Breast epithelium (tissue), 4 donors: ENCODE measurements around the gene ADCY4. TPM values are rescaled to one million over a fixed set of nuclear protein-coding genes. Genes with fewer than 3 reads are reported as not detected.

Experiments
- DNase-seq, 2 donors: peaks; one replicate each; pipeline ENCODE4 v3.0.0-alpha.2; 2019; ENCODE audit warnings: low spot score in 2 of 2
- H3K27ac ChIP-seq, 2 donors: fragments of 200-600 bp; sonication (generic) in 1 of 2; one replicate each; pipeline ENCODE4 v1.5.1; 2016 to 2019; ENCODE audit warnings: mild to moderate bottlenecking in 1 of 2
- H3K27me3 ChIP-seq, 2 donors: fragments of 200-600 bp; sonication (generic) in 1 of 2; one replicate each; pipeline versions ENCODE4 v1.5.1 to v1.6.0; 2017 to 2019; ENCODE audit warnings: control low read depth in 1 of 2, mild to moderate bottlenecking in 1 of 2
- H3K36me3 ChIP-seq: fragments of 200-600 bp; one replicate; pipeline ENCODE4 v1.5.1; 2019
- H3K4me1 ChIP-seq, 2 donors: fragments of 200-600 bp; sonication (generic); one replicate each; pipeline ENCODE4 v1.5.1; 2016 to 2019; ENCODE audit warnings: control low read depth in 1 of 2
- H3K4me3 ChIP-seq, 3 donors: fragments of 200-600 bp; sonication (generic); 1 replicate in 2 of 3; 2 replicates in 1 of 3; pipeline ENCODE4 v1.5.1; 2016 to 2019; ENCODE audit warnings: mild to moderate bottlenecking in 3 of 3, moderate library complexity in 2 of 3
- H3K9me3 ChIP-seq, 2 donors: fragments of 200-600 bp; sonication (generic) in 1 of 2; one replicate each; pipeline ENCODE4 v1.5.1; 2016 to 2019; ENCODE audit warnings: control low read depth in 1 of 2
- POLR2A ChIP-seq: fragments of 450-650 bp; IDR thresholded peaks from one replicate; pipeline ENCODE4 v1.6.1; 2016; ENCODE audit warnings: antibody characterized with exemption, mild to moderate bottlenecking, moderate library complexity
- POLR2AphosphoS5 ChIP-seq, 3 donors: sonication (generic); formaldehyde crosslinking; IDR thresholded peaks; one replicate each; pipeline ENCODE4 v1.6.1; 2017; ENCODE audit warnings: antibody characterized with exemption in 3 of 3
- intact Hi-C: fragments of 100-400 bp; cut with DNase I; formaldehyde crosslinking; loops from one replicate; pipeline ENCODE4 v1.15.1; 2023; ENCODE audit warnings: low total_unique reads
- total RNA-seq, 3 donors: library from RNA; depleted of rRNA; stranded (reverse); fragments of >200 nt; gene quantifications; one replicate each; pipeline ENCODE4 v1.1.0, GENCODE V29; 2016
- TF ChIP-seq, protein P1 (sequence below), 3 donors: fragments of 450-650 bp; IDR thresholded peaks; one replicate each; pipeline ENCODE4 v1.5.1; 2016 to 2017; ENCODE audit warnings: antibody characterized with exemption in 3 of 3, mild to moderate bottlenecking in 3 of 3, moderate library complexity in 3 of 3

ADCY4 gene
- total RNA-seq, 3 donors from 2014 or later, result 13.8 to 60.6 (median 27.7) TPM

GRCh38 chr14:24313913-24314312, 21.0 kb downstream of the ADCY4 start:
- Histone ChIP-seq H3K27me3 (no peaks in the 10 kb centered on the region), H3K4me3 (no peak overlapping the region), H3K9me3 (no peaks in the 10 kb centered on the region), H3K4me1 (peaks cover 14 to 19% of the 10 kb centered on the region in 2 donors), H3K27ac (peak overlapping the region in 1 of 2 donors; percentile 36), H3K36me3 (no peaks in the 10 kb centered on the region)
- TF ChIP-seq, protein P1, sequence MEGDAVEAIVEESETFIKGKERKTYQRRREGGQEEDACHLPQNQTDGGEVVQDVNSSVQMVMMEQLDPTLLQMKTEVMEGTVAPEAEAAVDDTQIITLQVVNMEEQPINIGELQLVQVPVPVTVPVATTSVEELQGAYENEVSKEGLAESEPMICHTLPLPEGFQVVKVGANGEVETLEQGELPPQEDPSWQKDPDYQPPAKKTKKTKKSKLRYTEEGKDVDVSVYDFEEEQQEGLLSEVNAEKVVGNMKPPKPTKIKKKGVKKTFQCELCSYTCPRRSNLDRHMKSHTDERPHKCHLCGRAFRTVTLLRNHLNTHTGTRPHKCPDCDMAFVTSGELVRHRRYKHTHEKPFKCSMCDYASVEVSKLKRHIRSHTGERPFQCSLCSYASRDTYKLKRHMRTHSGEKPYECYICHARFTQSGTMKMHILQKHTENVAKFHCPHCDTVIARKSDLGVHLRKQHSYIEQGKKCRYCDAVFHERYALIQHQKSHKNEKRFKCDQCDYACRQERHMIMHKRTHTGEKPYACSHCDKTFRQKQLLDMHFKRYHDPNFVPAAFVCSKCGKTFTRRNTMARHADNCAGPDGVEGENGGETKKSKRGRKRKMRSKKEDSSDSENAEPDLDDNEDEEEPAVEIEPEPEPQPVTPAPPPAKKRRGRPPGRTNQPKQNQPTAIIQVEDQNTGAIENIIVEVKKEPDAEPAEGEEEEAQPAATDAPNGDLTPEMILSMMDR (IDR thresholded peaks at IDR 0.05), result no peak
- no peak for TF ChIP-seq POLR2AphosphoS5 (IDR thresholded peaks at IDR 0.05)
- TF ChIP-seq POLR2A, result no peak
- intact Hi-C loops, result no loop called here
- DNase-seq, result no peak

DNA sequence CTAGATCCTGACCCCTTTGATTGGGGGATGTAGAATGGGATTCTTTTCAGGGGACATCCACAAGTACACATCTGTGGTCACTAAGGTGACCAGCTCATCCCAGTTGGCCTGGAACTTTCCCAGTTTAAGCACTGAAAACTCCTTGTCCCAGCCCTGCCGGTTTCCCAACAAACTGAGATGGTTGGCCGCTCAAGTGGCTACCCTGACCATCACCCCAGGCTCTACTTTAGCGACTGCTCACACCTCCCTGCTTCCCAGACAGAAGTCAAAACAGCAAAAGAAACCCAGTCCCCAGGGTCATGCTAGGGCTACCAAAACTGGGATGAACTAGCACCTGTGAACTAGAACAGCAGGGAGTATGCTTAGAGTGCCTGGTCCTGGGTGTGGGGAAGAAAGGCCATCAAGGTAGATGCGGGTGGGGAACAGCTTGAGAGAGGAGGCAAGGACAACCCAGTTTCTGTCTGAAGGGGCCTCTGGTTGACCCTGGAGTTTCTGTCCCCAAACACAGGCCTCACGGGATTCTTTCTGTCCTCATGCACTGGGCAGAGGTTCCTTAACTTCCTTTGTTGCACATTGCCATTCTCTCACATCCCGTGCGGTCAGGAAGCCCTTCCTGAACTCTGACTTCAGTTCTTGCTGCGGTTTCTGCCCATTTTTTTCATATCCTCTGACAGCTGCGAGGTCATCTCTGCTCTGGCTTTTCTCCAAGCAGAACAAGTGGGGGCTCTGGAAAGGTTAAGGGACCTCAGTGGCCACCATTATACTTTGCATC, 21.9 kb downstream of the ADCY4 start:
- TF ChIP-seq, protein P1 (IDR thresholded peaks at IDR 0.05), result no peak
- Histone ChIP-seq H3K9me3 (no peaks in the 10 kb centered on the region), H3K4me3 (no peak overlapping the region), H3K4me1 (peaks cover 14 to 19% of the 10 kb centered on the region in 2 donors), H3K36me3 (no peaks in the 10 kb centered on the region), H3K27ac (peak overlapping the region; percentile 30 to 91), H3K27me3 (no peaks in the 10 kb centered on the region)
- DNase-seq, result no peak
- intact Hi-C loops, result no loop called here

GRCh38 chr14:24311837-24312615, 22.8 kb downstream of the ADCY4 start:
- Histone ChIP-seq H3K36me3 (no peaks in the 10 kb centered on the region), H3K27me3 (no peaks in the 10 kb centered on the region), H3K4me1 (peaks cover 14 to 19% of the 10 kb centered on the region in 2 donors), H3K27ac (peak overlapping the region; percentile 90 to 91), H3K9me3 (no peaks in the 10 kb centered on the region), H3K4me3 (peak overlapping the region; percentile 55 to 77 (median 61))
- peak in 1 of 2 donors; percentile 56 for DNase-seq
- intact Hi-C loops, result no loop called here
- TF ChIP-seq, protein P1 (IDR thresholded peaks at IDR 0.05), result peak in 1 of 3 donors; percentile 9
- no peak for TF ChIP-seq POLR2A

- peaks cover 12 to 19% of the 10 kb centered on the region in 2 donors for H3K4me1 ChIP-seq
- TF ChIP-seq, protein P1 (IDR thresholded peaks at IDR 0.05), result peak in 2 of 3 donors; percentile 39 to 55
- no peak for TF ChIP-seq POLR2A
- peak; percentile 23 to 53 (median 37) for TF ChIP-seq POLR2AphosphoS5 (IDR thresholded peaks at IDR 0.05)
- peak; percentile 64 to 74 for DNase-seq
- peak within 1 kb of the TSS; percentile 55 to 77 (median 61) for H3K4me3 ChIP-seq
- H3K27ac ChIP-seq, result peak within 1 kb of the TSS; percentile 90 to 91
- intact Hi-C loops, result no loop called here
- H3K27me3 ChIP-seq, result no peaks in the 10 kb centered on the region
- no peaks in the 10 kb centered on the region for H3K36me3 ChIP-seq
- no peaks in the 10 kb centered on the region for H3K9me3 ChIP-seq
Measured at GRCh38 chr14:24310646-24311604, 23.9 kb downstream of the ADCY4 start, which contains the start of gene LTB4R. LTB4R (plus strand) TSS chr14:24311502; CDS start chr14:24315652, 4,150 bp downstream.
